ENCODE data around the gene SHROOM1. TPM values are rescaled to one million over a fixed set of nuclear protein-coding genes. Genes with fewer than 3 reads are reported as not detected.

SHROOM1 gene
- total RNA-seq, 1 donor from 2014 or later, result 18.2 TPM

DNA sequence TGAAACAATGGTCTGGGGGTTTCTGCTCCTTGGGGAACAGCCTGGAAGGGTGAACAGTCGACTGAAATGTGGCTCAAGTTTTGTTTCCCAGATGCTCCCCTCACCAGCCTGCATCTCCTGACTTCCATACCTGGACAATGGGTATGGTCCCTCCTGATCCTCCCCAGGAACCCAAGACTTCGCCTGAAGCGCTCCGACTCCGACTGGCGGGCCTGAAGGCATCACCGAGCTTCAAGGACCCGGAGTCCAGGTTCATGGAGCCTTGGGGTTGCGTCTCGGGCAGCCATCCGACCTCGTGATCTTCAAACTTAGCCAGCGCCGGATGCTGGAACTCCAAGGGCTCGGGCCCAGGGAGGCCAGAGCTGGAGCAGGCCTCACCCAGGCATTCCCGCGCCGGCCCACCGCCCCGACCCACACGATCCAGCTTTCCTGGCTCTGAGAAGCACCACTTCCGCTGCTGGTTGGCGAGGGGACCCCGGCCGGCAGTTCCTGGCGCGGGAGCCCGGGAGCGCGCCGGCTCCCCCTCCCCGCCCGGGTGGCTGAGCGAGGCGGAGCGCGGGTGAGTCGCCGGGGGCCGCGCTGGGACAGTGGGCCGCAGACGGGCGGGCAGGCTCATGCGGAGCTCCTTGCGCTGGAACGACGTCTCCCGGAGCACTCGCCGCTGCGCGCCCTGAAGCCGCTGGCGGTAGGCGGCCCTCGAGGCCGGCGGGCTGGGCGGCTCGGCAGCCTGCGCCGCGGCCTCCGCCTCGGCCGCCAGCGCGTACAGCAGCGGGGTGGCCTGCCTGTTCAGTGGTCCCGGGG is 5.2 kb downstream of the SHROOM1 start:
- DNase-seq (ENCODE audit: extremely low read depth, low read depth, low spot score), result no peak

DNA sequence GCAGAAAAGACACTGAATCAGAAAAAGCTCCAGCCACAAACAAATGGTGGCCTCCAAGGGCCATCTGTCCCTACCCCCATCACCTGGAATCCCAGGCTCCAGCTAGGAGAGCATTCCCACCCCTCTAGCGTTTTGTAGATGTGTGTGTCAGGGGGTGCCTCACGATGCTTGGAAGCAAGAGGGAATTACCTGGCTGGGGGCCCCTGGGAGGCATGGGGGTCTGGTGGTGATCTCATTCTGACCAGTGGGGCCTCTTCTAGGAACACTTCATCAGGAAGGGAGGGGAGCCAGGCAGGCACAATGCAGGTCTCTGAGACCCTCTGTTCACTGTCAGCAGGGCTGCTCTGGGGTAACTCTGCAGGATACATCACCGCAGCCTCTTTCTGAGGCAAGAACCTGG is 6.0 kb downstream of the SHROOM1 start:
- no peak for DNase-seq (ENCODE audit: extremely low read depth, low read depth, low spot score)

- DNase-seq (ENCODE audit: extremely low read depth, low read depth, low spot score), result no peak
Observed at GRCh38 chr5:132823481-132824050, 6.9 kb downstream of the SHROOM1 start.

- DNase-seq (ENCODE audit: extremely low read depth, low read depth, low spot score), result no peak
Observed at GRCh38 chr5:132822650-132823480, 7.6 kb downstream of the SHROOM1 start.

DNA sequence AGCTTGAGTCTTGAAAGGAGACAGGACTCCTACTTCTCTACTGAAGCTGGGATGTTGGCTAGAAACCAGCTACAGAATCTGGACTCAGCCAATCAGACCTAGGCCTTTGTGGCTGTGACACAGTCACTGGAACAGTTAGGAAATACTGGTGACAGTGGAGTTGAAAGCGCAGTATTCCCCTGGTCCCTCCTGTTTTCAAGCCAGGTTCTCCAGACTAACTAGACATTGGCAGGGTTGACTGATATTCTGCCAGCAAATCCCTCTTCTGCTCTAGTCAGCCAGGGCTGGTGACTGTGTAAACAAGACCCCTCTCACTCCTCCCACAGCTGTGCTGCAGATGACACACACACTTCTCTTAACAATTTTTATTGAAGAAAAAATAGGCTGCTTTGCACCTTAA is 8.7 kb downstream of the SHROOM1 start:
- no peak for DNase-seq (ENCODE audit: extremely low read depth, low read depth, low spot score)

- DNase-seq (ENCODE audit: extremely low read depth, low read depth, low spot score), result no peak
Observed at GRCh38 chr5:132821350-132821749, 9.1 kb downstream of the SHROOM1 start.

- DNase-seq (ENCODE audit: extremely low read depth, low read depth, low spot score), result peak; percentile 82
Observed at GRCh38 chr5:132820162-132820754, 10.2 kb downstream of the SHROOM1 start.

DNA sequence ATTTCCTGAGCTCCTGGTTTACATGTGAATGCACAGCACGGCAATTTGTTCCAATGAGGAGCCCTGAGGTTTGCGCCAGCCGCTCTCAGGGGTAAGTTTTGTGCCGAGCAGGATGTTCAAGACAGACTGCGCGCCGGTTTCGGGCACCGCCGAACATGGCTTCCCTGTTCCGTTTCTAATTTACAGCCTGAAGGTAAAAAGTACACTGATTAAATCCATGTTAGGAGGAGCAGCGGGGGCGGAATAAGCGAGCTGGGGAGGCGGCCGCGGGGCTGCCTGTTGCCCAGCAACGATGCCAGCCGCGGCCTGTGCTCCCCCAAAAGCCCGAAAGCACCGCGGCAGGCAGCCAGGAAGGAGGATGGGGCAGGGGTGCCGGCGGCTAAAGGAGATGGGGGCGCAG is 11.0 kb downstream of the SHROOM1 start:
- no peak for DNase-seq (ENCODE audit: extremely low read depth, low read depth, low spot score)

GRCh38 chr5:132817011-132817410 is 13.4 kb downstream of the SHROOM1 start:
- DNase-seq (ENCODE audit: extremely low read depth, low read depth, low spot score), result no peak

DNA sequence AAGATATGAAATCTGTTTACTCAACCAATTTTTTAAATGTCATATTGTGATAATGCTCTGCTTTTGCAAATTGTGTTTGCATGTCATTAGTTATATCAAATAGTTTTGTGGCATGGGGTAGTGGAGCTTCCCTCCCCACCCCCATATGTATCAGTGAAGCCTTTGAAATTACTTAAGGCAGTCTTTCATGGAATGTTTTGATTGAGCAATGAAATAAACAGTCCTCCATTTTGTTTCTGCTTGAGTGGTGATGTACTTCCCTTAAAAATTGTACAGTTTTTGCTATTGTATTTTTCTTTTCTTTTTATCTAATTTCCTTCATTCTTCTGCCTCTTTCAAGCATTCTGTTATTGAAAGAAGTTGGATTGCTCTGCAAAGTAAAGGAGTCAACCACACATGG is 13.9 kb downstream of the SHROOM1 start:
- DNase-seq (ENCODE audit: extremely low read depth, low read depth, low spot score), result no peak

DNA sequence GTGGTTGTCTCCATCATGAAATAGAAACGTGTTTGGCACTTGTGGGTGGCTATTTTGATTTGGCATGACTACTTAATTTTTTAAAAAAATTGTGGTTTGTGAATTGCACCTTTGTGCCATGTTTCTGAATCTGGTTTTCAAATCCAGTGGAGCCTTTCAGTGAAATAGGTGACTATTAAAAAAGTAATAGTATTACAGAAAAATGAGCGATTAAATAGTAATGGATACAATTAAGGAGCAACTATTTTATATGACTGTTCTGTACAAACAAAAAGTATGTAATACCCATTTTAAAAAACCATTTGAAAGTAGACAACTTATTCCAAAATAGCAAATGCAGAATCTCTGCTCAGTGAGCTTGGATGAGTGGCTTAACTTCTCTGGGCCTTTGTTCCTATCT is 14.4 kb downstream of the SHROOM1 start:
- no peak for DNase-seq (ENCODE audit: extremely low read depth, low read depth, low spot score)

GRCh38 chr5:132815454-132815853 is 15.0 kb downstream of the SHROOM1 start:
- no peak for DNase-seq (ENCODE audit: extremely low read depth, low read depth, low spot score)

DNA sequence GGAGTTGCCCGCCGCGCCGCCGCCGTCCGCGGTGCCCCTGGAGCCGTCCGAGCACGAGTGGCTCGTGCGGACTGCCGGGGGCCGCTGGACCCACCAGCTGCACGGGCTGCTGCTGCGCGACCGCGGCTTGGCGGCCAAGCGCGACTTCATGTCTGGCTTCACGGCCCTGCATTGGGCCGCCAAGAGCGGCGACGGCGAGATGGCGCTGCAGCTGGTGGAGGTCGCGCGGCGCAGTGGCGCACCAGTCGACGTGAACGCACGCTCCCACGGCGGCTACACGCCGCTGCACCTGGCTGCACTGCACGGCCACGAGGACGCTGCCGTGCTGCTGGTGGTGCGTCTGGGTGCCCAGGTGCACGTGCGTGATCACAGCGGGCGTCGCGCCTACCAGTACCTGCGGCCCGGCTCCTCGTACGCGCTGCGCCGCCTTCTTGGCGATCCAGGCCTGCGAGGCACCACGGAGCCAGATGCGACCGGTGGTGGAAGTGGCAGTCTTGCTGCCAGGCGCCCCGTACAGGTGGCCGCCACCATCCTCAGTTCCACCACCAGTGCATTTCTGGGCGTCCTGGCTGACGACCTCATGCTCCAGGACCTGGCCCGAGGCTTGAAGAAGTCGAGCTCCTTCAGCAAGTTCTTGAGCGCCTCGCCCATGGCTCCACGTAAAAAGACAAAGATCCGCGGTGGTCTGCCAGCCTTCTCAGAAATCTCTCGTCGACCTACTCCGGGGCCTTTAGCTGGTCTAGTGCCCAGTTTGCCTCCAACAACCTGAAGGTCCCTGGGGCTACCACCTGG is 15.7 kb downstream of the SHROOM1 start:
- DNase-seq (ENCODE audit: extremely low read depth, low read depth, low spot score), result no peak

GRCh38 chr5:132813599-132814502 is 16.6 kb downstream of the SHROOM1 start:
- no peak for DNase-seq (ENCODE audit: extremely low read depth, low read depth, low spot score)

GRCh38 chr5:132812781-132813598 is 17.5 kb downstream of the SHROOM1 start, which contains the start of gene SOWAHA:
Gene SOWAHA, plus strand, starts transcription at chr5:132813302. Its CDS starts 320 bp downstream, at chr5:132813622.
- DNase-seq (ENCODE audit: extremely low read depth, low read depth, low spot score), result no peak

DNA sequence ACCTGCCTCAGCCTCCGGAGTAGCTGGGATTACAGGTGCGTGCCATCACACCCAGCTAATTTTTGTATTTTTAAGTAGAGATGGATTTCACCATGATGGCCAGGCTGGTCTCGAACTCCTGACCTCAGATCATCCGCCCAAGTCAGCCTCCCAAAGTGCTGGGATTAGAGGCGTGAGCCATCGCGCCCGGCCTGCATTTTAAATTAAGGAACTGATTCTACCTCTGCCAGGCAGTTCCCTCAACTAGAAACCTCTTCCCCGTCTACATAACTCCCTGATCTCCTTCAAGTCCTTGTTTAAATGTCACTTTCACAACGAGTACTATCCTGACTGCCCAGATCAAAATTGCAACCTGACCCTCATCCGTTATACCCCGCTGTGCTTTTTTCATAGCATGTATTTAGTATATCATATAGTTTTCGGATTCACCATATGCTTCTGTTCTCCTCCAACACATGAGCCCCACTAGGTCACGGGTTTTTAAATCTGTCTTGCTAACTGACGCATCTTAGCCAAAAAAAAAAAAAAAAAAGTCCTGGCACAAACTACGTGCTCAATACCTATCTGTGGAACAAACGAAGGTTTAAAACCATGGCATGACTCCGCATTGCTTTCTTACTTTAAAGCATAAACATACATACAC is 18.2 kb downstream of the SHROOM1 start:
- no peak for DNase-seq (ENCODE audit: extremely low read depth, low read depth, low spot score)

DNA sequence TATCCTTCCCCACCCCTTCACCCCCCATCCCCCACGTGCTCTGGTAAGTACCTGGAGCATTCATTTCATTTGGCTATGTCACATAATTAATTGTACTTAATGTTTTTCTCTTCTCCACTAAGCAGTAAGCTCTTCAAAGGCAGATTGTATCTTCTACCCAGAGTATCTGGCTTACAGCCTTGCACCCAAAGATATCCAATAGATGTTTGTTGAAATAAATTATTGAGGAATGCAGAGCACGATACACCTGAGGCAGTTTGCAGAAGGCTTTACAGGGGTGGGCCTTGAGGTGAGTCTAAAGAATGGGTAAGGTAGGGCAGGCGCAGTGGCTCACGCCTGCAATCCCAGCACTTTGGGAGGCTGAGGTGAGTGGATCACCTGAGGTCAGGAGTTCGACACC is 19.8 kb downstream of the SHROOM1 start:
- no peak for DNase-seq (ENCODE audit: extremely low read depth, low read depth, low spot score)

- DNase-seq (ENCODE audit: extremely low read depth, low read depth, low spot score), result no peak
Observed at GRCh38 chr5:132808866-132809265, 21.6 kb downstream of the SHROOM1 start.

Data from glomerular endothelial cell (primary cell).